ENCODE data around the gene ABCB1.

DNA sequence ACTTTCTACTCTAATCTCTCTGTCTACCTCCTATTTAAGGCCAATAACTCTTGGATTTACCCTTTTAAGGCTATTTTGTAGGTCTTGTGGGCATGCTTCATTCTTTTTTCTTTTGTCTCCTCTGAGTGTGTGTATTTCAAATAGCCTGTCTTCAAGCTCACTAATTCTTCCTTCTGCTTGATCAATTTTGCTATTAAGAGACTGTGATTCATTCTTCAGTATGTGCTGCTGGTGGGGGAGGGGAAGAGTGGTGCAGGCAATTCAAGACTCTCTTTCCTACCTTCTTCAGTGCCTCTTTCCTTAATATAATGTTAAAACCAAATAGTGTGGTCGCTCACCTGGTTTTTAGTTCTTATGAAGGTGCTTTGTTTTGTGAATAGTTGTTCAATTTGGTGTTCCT lies 20.0 kb downstream of the ABCB1 start:
- TF ChIP-seq, protein P1, sequence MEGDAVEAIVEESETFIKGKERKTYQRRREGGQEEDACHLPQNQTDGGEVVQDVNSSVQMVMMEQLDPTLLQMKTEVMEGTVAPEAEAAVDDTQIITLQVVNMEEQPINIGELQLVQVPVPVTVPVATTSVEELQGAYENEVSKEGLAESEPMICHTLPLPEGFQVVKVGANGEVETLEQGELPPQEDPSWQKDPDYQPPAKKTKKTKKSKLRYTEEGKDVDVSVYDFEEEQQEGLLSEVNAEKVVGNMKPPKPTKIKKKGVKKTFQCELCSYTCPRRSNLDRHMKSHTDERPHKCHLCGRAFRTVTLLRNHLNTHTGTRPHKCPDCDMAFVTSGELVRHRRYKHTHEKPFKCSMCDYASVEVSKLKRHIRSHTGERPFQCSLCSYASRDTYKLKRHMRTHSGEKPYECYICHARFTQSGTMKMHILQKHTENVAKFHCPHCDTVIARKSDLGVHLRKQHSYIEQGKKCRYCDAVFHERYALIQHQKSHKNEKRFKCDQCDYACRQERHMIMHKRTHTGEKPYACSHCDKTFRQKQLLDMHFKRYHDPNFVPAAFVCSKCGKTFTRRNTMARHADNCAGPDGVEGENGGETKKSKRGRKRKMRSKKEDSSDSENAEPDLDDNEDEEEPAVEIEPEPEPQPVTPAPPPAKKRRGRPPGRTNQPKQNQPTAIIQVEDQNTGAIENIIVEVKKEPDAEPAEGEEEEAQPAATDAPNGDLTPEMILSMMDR (IDR thresholded peaks at IDR 0.05; ENCODE audit: low read length), result no peak
- TF ChIP-seq EZH2 (optimal IDR thresholded peaks at IDR 0.05; ENCODE audit: low read depth, low read length) (no peak), EZH2phosphoT487 (IDR thresholded peaks at IDR 0.05; ENCODE audit: low read length) (no peak)

Measured in MM.1S (cell line).